ENCODE data around the gene PNLIPRP3.
"Not testable (repeated sequence)": the region's sequence is repeated elsewhere in the genome, so short reads cannot be mapped to it uniquely, and the experiment has no call there.

PNLIPRP3 gene

GRCh38 chr10:116427671-116428070 lies at the start of gene PNLIPRP3:
PNLIPRP3 (plus strand) TSS chr10:116427847; CDS start chr10:116428013, 166 bp downstream.
- DNase-seq = no peak

DNA sequence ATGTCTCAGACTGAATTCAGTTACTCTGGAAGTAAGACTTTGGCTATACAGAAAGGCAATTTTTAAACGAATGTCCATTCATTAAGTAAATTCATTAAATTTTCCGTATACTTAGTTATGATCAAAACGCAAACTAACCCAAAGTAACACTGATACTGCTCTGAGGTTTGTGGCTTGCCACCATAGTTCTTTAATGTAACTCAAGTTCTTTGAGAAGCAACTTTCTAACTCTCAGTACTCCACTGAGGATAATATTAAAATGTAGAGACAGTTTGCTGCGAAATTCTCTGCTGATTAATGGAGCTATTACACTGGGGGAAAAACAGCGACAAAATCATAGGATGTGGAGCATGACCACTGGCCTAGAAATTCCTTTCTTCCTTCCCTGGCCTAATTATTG lies 45.4 kb upstream of the PNLIPRP3 start:
- no peak for DNase-seq

DNA sequence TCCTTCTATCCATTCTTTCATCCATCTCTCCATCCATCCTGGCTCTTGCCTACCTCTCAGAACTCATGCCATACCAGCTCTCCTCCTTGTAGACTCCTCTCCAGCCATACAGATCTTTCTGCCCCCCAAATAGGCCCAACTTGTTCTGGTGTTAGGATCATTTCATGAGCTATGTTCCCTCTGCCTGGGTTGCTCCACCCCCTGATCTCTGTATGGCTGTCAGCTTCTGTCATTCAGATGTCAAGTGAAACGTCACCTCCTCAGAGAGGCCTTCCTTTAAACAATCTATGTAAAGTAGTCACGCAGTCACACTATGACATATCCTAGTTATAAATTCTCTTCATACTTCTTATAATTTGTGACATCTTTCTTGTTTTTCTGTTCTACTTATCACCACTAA lies 42.3 kb upstream of the PNLIPRP3 start:
- DNase-seq = no peak

DNA sequence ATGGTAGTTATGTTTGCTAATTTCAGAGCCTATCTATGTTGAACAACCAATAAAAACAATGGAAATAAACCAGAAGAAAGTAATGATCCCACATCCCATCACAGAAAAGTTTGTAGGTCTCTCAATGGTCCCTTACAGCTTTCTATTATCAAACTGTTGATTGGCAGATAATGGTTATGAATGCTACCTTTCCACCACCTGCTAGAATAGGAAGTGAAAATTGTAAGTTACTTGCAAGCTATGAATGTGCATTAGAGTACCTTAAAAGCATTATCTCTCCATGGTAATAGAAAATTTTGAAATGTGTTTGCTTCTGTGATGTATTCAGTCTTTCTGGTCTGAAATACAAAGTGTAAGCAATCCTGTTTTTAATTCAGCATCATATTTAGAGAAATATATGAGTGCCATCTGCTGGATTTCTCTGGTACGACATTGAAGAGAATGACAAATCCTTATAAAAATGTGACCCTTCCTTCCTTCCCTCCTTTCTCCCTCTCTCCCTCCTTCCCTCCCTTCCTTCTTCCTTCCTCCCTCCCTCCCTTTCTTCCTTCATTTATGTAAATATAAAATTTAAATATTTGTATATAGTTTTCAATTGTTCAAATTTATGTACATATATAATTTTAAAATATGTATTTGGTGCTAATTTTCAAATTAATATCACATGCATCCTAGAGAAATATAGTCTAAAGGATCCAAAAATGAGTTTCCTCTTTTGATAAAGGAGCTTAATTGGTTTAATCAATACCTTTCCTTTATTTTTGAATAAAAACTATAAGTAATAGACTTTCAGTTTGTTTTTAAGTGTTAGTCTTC lies 41.4 kb upstream of the PNLIPRP3 start:
- DNase-seq = no peak

GRCh38 chr10:116393246-116393831 lies 34.3 kb upstream of the PNLIPRP3 start:
- not testable (repeated sequence) for DNase-seq

GRCh38 chr10:116395223-116395985 lies 32.2 kb upstream of the PNLIPRP3 start:
- DNase-seq = no peak

DNA sequence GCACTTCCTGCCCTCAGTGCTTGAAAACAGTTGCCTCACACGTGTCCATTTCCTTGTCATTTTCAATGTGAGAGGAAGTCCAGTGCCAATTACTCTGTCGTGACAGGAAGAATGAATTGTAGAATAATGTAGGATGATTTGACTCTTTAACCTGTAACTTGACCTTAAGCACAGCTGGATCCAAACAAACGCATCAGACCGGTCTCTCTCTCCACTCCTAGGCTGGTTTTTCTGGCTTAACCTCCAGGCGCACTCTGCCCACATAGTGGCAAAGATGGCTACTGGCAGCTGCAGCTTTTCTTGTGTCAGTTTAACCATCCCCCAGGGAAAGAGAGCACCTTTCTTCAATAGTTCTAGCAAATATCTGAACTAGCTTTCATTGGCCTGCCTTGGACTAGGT lies 29.4 kb upstream of the PNLIPRP3 start:
- no peak for DNase-seq

GRCh38 chr10:116402858-116403257 lies 24.8 kb upstream of the PNLIPRP3 start:
- no peak for DNase-seq

DNA sequence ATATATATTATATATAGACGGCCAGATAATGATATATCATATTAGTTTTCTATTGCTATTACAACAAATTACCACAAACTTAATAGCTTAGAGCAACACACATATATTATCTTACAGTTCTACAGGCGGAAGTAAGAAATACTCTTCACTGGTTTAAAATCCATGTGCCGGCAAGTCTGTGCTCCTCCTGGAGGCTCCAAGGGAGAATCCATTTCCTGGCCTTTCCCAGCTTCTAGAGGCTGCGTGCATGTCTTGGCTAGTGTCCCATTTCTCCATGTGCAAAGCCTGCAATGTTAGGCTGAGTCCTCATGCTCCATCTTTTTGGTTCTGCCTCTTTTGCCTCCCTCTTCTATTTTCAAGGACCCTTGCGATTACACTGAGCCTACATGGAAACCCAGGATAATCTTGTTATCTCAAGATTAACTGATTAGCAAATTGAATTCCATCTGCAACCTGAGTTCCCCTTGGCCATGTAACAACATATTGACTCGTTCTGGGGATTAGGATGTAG lies 23.9 kb upstream of the PNLIPRP3 start:
- DNase-seq = no peak

- DNase-seq = no peak
These were observed 18.9 kb upstream of the PNLIPRP3 start for GRCh38 chr10:116408719-116409118.

DNA sequence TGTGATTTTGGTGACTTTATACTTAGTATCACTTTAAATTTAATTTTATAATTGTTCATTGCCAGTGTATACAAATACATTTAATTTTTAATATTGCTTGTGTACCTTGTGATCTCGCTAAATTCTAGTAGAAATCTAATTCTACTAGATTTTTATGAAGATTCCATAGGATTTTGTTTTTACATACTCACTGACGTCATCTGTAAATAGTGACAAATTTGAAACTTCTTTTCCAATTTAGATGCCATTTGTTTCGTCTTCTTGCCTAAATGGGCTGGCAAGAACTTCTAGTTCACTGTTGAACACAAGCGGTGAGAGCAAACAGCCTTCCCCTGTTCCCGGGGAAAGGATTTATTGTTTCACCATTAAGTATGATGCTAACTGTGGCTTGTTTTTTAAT lies 17.3 kb upstream of the PNLIPRP3 start:
- DNase-seq = no peak

- no peak for DNase-seq
These were observed 9.8 kb upstream of the PNLIPRP3 start for GRCh38 chr10:116417821-116418220.

GRCh38 chr10:116418389-116418788 lies 9.3 kb upstream of the PNLIPRP3 start:
- DNase-seq = no peak

DNA sequence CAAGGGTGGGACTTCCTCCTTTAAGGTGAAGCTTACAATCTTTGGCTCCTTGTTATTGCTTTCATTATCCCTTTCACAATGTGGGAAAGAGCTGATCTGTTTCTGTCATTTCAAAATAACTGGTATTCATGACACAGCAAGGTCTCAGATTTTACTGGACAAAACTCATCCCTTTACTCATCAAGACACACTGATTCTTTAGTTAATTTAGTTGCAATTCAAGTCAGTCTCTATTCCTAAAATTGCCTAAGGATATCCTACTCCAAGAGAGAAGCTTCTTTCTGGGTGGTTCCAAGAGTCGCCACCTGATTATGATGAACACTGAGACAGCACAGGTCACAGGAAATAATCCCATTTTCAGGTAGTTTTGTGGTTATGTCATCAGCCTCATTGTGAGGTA lies 5.8 kb upstream of the PNLIPRP3 start:
- DNase-seq = no peak

DNA sequence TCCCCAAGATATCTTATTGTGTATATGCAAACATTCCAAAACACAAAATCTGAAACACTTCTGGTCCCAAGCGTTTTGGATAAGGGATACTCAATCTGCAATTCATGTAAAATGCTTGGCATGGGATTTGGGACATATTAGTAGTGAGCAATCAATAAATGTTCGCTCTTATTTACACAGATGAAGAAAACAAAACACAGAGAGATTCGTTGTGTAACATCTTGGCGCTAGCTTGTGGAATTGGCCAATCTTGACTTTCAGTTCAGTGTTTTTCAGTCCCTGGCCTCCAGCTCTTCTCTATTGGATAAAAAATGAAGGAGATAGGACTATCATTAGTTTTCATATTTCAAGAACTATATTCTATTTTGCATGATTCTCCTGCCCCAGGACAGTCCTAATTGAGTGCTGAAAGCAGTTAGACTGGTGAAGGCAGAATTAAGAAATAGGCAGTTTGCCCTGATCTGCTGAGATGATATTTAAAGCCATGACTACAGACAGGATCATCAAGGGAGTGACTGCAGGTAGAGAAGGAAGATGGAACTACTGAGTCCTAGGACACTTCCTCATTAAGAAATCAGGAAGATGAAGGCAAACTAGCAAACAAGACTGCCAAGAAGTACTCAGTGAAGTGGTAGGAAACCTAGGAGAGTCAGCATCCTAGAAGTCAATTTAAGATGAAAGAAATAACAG lies 1.8 kb downstream of the PNLIPRP3 start:
- no peak for DNase-seq

DNA sequence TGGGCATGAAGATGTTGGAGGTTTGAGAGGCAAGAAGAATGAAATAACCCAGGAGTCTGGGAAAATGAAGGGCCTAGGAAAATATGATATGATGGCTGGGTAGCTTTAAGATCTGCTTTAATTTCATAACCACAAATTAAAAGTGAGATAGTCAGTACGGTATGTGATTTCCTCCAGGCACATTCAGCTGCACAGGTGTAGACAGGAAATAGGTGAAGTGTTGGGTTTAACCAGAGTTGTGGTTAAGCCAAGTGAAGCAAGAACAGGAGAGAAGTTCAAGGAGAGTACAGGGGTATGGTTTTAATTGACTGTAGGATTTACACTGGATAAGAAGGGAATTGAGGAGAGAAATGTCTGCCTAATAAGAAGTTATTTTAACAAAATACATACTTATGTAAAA lies 2.6 kb downstream of the PNLIPRP3 start:
- no peak for DNase-seq

DNA sequence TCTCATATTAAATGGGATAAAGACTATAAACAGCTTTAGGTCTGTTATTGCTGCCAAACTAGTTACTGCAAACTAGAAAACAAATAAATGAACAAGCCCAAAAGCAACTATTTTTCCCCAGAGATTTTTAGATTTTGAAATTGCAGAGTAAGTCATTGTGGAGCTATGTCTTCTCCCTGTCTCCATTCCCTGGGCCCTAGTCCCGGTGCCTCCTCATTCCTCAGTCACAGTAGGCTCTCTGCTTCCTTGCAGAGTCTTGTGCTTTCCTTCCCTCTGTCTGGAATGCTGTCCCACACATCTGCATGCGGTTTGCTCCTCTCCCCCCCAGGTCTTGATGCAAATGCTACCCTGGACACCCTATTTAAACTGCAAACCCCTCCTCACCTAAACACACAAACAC lies 4.0 kb downstream of the PNLIPRP3 start:
- DNase-seq = no peak

DNA sequence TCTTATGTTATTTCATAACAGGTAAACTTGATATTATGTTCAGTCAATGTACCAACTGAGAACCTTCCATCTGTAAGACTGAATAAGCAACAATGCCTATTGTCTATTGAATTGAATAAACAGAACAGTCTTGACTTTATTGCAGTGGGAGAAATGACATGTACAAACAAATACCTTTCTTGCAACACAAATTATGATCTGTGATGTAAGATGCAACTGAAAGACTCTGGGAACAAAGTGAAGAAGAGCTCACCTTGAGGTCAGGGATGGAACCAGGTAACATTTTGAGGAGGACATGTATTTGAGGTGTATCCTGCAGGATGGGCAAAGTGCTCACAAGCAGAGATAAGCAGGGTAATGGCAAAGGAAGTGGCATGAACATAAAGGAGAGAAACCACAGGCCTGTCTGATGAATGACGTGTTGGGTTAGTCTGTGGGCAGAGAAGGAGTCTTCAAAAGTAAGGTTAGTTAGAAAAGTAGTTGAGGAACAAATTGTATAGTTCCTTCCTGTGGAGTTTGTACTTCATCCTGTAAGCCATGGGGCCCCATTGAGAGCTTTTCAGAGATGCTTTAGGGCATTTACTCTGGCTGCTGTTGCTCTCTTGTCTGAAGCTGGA lies 9.5 kb downstream of the PNLIPRP3 start:
- DNase-seq = no peak

DNA sequence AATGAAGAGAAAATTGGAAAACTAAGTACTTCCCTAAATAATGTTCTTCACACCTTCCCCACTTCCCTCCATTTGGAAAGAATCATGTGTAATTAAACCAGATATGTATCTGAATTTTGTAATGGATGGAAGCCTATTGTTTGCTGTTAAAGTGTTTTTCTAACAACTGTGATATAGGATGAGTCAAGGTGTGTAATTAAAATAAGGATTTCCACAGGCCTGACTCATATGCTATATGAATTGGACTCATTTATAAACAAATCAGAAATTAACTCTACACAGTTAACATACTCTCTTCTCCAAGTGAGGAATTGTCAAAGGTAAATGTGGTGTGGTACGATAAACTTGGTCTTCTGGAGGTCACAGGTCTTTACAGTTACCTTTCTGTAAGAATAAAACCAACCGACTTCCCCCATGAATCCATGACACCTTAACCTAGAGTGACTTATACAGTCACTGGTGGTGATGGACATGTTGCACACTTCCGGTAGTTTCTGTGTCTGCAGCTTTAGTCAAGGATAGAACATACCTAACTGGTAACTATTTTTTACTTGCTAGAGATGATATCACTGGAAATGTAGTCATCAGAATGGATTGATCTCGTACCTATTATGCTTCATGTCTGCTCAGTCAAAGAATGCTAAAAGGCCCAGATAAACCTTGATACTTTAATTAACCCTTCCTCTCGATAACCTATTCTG lies 12.8 kb downstream of the PNLIPRP3 start:
- DNase-seq = no peak

DNA sequence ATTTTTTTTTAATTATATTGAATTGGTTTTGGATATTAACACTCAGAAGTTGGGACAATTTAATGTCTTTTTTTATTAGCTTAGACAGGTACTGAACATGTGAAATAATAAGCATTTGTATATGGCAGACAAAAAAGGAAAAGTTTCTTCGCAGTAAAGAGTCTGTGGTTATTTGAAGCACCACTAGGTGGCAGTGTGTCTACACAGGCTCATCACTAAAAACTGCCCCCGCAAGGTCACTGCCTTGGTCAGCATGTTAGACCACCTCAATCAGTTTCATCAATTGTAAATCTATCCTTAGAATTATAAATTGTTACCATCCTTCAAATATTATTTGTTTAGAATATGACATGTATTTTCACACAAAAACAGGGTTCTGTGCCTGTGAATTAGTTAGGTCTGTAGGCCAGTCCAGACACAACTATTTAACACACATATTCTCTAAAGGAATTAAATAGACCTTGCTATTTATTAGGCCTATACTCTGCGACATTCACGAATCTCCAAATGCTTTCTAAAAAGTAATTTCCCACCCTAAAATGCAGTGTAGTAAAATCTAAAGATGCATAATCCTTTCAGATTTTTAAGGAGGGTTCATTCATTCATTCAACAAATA lies 17.0 kb downstream of the PNLIPRP3 start:
- DNase-seq = no peak

DNA sequence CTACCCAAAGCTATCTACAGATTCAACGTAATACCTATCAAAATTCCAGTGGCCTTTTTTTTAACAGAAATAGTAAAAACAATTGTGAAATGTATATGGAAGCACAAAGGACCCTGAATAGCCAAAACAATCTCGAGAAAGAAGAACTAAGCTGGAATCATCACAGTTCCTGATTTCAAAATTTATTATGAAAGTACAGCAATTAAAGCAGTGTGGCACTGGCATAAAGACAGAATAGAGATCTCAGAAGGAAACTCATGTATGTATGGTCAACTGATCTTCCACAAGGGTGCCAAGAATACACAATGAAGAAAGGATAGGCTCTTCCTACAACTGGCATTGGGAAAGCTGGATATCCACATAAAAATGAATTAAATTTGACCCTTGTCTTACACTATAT lies 23.2 kb downstream of the PNLIPRP3 start:
- DNase-seq = no peak

All from 8988T (cell line).